Brain microvascular endothelial cell (primary cell): ENCODE results near the gene SLC9A5.
A peak's percentile ranks its signal among the peaks of the same experiment; 100 is the strongest.

Experiments used
- DNase-seq: peaks from one replicate; pipeline ENCODE4 v3.0.0-alpha.2; 2020
- H3K27ac ChIP-seq: fragments of 250-450 bp; sonication (Bioruptor Pico); 2 replicates; pipeline ENCODE4 v1.5.1; 2020; ENCODE audit warnings: mild to moderate bottlenecking, moderate library complexity
- H3K27me3 ChIP-seq: fragments of 250-450 bp; sonication (Bioruptor Pico); replicated peaks from 2 replicates; pipeline ENCODE4 v1.5.1; 2020; ENCODE audit warnings: mild to moderate bottlenecking
- H3K36me3 ChIP-seq: fragments of 250-450 bp; sonication (Bioruptor Pico); replicated peaks from 2 replicates; pipeline ENCODE4 v1.5.1; 2020; ENCODE audit warnings: mild to moderate bottlenecking
- H3K4me3 ChIP-seq: 2 replicates; pipeline ENCODE4 v1.5.1; 2011; ENCODE audit warnings: low read depth, mild to moderate bottlenecking, control low read depth, low read length, moderate library complexity
- CTCF ChIP-seq: IDR thresholded peaks from 2 replicates; pipeline ENCODE4 v1.5.1; 2011; ENCODE audit warnings: low read depth, mild to moderate bottlenecking, moderate library complexity, low read length, control low read depth, inconsistent platforms; ENCODE audit errors: missing control alignments
- in situ Hi-C: cut with HindIII; loops from 2 replicates; pipeline ENCODE4 v1.10.0; 2017; ENCODE audit warnings: low sequenced_read_pairs, low pct_ligation_motif_present

The SLC9A5 gene

DNA sequence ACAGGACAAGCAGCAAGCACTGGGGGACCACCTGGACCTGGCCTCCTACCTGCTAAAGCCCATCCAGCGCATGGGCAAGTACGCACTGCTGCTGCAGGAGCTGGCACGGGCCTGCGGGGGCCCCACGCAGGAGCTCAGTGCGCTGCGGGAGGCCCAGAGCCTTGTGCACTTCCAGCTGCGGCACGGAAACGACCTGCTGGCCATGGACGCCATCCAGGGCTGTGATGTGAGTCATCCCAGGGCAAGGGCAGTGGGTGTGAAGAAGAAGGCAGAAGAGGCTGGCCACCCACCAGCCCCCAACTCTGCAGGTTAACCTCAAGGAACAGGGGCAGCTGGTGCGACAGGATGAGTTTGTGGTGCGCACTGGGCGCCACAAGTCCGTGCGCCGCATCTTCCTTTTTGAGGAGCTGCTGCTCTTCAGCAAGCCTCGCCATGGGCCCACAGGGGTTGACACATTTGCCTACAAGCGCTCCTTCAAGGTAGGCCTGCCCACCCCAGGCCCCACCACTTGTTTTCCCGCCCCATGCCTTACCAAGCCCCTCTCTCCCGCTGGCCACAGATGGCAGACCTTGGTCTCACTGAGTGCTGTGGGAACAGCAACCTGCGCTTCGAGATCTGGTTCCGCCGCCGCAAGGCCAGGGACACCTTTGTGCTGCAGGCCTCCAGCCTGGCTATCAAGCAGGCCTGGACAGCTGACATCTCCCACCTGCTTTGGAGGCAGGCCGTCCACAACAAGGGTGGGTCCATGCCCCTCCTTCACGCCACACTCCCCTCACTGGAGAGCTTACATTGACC, 37.9 kb downstream of the SLC9A5 start:
- H3K27me3 ChIP-seq = no peaks in the 10 kb centered on the region
- H3K36me3 ChIP-seq = no peaks in the 10 kb centered on the region
- H3K27ac ChIP-seq = no peak overlapping the region
- TF ChIP-seq CTCF = no peak
- in situ Hi-C loops = no loop called here
- H3K4me3 ChIP-seq = no peak overlapping the region
- DNase-seq = no peak

- in situ Hi-C loops = no loop called here
- Histone ChIP-seq H3K27me3 (no peaks in the 10 kb centered on the region), H3K4me3 (no peak overlapping the region), H3K27ac (no peak overlapping the region), H3K36me3 (no peaks in the 10 kb centered on the region)
- no peak for DNase-seq
- no peak for TF ChIP-seq CTCF
Observed at GRCh38 chr16:67287960-67288359, 39.2 kb downstream of the SLC9A5 start.

- H3K4me3 ChIP-seq = no peak overlapping the region
- H3K27ac ChIP-seq = no peak overlapping the region
- peaks cover 5% of the 10 kb centered on the region for H3K27me3 ChIP-seq
- TF ChIP-seq CTCF = no peak
- no peaks in the 10 kb centered on the region for H3K36me3 ChIP-seq
- in situ Hi-C loops = no loop called here
- DNase-seq = no peak
Observed at GRCh38 chr16:67291461-67291860, 42.7 kb downstream of the SLC9A5 start.

DNA sequence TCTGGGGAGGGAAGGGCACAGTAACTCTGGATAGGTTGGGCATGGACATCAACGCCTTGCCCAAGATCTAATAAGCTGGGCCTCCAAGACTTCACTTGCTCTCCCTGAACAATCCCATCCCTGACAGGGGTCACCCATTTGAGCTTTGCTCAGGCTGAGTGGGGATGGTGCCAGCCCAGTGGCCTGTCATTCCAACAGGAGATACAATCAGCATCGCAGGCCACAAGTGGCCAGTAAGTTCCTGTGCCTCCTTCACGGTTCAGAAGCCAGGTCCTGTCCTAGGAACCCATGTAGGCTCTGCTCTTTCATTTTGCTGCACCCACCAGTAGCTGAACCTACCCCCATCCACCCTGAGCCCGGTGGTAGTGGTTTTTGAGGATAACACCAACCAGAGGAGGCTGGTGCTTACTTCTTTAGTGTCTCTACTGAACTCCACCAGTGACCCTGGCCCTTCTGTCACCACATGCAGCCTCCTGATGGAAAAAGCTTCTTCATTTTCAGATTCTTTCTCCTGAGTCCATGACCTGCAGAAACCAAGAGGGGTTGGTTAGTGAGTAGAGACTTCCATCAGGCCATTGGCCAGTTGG, 45.5 kb downstream of the SLC9A5 start:
- no peak for TF ChIP-seq CTCF
- H3K4me3 ChIP-seq = no peak overlapping the region
- no peak for DNase-seq
- H3K36me3 ChIP-seq = no peaks in the 10 kb centered on the region
- in situ Hi-C loops = no loop called here
- no peak overlapping the region for H3K27ac ChIP-seq
- H3K27me3 ChIP-seq = peaks cover 5% of the 10 kb centered on the region

DNA sequence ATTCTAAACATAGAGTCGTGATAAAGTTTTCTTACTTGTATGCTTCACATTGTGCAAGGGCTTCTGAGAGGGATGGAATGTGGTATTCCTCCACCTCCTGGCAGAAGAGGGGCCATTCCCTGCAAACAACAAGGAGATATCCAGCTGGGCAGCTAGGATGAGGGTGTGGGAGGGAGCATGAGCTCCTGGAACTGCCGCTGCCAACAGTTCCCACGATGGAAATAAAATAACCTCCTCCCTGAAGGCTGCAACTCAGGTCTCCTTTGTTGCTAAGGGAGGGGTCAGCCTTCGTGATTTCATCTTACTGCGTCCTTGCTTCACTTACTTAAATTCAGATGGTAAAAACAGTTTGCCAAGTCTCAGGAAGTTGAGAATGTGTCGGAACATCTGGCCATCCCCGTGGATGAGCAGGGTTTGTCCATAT, 46.2 kb downstream of the SLC9A5 start:
- in situ Hi-C loops = no loop called here
- TF ChIP-seq CTCF = no peak
- no peak overlapping the region for H3K4me3 ChIP-seq
- no peaks in the 10 kb centered on the region for H3K36me3 ChIP-seq
- no peak overlapping the region for H3K27ac ChIP-seq
- peaks cover 5% of the 10 kb centered on the region for H3K27me3 ChIP-seq
- DNase-seq = no peak

- H3K27me3 ChIP-seq = peaks cover 5% of the 10 kb centered on the region
- no peak for TF ChIP-seq CTCF
- in situ Hi-C loops = no loop called here
- no peaks in the 10 kb centered on the region for H3K36me3 ChIP-seq
- no peak overlapping the region for H3K4me3 ChIP-seq
- DNase-seq = peak; percentile 57
- no peak overlapping the region for H3K27ac ChIP-seq
Observed at GRCh38 chr16:67296420-67296819, 47.6 kb downstream of the SLC9A5 start.
